Measurements from ENCODE around the gene YIPF3.

DNA sequence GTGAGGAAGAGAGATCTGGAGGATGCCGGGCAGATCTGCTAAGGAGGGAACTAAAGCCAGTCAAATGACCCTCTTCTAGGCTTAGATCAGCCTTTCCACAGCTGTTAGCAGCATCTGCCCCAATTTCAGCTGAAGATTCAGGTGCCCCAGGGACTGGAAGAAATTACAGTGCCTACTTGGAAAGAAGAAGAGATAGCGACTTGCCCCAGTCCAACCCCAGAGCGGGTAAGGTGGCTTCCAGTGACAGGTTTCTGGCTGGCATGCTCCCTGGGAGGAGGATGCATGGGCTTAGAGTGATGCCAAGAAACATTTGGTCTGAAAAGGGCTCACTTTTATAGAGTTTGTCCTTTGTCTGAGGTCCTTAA is 38.7 kb downstream of the YIPF3 start:
- TF ChIP-seq, protein P1, sequence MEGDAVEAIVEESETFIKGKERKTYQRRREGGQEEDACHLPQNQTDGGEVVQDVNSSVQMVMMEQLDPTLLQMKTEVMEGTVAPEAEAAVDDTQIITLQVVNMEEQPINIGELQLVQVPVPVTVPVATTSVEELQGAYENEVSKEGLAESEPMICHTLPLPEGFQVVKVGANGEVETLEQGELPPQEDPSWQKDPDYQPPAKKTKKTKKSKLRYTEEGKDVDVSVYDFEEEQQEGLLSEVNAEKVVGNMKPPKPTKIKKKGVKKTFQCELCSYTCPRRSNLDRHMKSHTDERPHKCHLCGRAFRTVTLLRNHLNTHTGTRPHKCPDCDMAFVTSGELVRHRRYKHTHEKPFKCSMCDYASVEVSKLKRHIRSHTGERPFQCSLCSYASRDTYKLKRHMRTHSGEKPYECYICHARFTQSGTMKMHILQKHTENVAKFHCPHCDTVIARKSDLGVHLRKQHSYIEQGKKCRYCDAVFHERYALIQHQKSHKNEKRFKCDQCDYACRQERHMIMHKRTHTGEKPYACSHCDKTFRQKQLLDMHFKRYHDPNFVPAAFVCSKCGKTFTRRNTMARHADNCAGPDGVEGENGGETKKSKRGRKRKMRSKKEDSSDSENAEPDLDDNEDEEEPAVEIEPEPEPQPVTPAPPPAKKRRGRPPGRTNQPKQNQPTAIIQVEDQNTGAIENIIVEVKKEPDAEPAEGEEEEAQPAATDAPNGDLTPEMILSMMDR (conservative IDR thresholded peaks at IDR 0.05) = no peak
- TF ChIP-seq EZH2 (IDR thresholded peaks at IDR 0.05; ENCODE audit: low read depth) = no peak

All from PC-9 (cell line).